Activated T-helper 2 cell treated with anti-CD3 and anti-CD28 coated beads, Interferon-gamma antibody, Interleukin-2, Interleukin-4, amounts not matched to agents 10 μg/mL and 5 μg/mL and 100 μg/mL, durations not matched to agents 14 hours and 24 hours and 36 hours (primary cell): ENCODE data around the gene LPCAT2. TPM values are rescaled to one million over a fixed set of nuclear protein-coding genes. Genes with fewer than 3 reads are reported as not detected.

Experiments
- DNase-seq: peaks from one replicate; pipeline ENCODE4 v3.0.0; 2021; ENCODE audit warnings: low spot score
- H3K27ac Mint-ChIP-seq: one replicate; pipeline ENCODE4 v1.8.0; 2021; ENCODE audit warnings: mixed read lengths
- H3K27me3 Mint-ChIP-seq: one replicate; pipeline ENCODE4 v1.8.0; 2021; ENCODE audit warnings: low read depth, mixed read lengths
- H3K36me3 Mint-ChIP-seq: one replicate; pipeline ENCODE4 v1.8.0; 2021; ENCODE audit warnings: low read depth, mixed read lengths
- H3K4me1 Mint-ChIP-seq: one replicate; pipeline ENCODE4 v1.8.0; 2021; ENCODE audit warnings: low read depth, mixed read lengths
- H3K4me3 Mint-ChIP-seq: one replicate; pipeline ENCODE4 v1.8.0; 2021; ENCODE audit warnings: low read depth, mild to moderate bottlenecking, moderate library complexity, mixed read lengths
- H3K9me3 Mint-ChIP-seq: one replicate; pipeline ENCODE4 v1.8.0; 2021; ENCODE audit warnings: mixed read lengths
- intact Hi-C: fragments of 100-400 bp; cut with micrococcal nuclease; formaldehyde crosslinking; loops from one replicate; pipeline ENCODE4 v1.15.1; 2023
- total RNA-seq: library from RNA; stranded (reverse); gene quantifications from 2 replicates; pipeline ENCODE4 v1.2.3, GENCODE V29; 2022

The LPCAT2 gene
- total RNA-seq, 1 donor from 2014 or later, result 4.1 TPM

DNA sequence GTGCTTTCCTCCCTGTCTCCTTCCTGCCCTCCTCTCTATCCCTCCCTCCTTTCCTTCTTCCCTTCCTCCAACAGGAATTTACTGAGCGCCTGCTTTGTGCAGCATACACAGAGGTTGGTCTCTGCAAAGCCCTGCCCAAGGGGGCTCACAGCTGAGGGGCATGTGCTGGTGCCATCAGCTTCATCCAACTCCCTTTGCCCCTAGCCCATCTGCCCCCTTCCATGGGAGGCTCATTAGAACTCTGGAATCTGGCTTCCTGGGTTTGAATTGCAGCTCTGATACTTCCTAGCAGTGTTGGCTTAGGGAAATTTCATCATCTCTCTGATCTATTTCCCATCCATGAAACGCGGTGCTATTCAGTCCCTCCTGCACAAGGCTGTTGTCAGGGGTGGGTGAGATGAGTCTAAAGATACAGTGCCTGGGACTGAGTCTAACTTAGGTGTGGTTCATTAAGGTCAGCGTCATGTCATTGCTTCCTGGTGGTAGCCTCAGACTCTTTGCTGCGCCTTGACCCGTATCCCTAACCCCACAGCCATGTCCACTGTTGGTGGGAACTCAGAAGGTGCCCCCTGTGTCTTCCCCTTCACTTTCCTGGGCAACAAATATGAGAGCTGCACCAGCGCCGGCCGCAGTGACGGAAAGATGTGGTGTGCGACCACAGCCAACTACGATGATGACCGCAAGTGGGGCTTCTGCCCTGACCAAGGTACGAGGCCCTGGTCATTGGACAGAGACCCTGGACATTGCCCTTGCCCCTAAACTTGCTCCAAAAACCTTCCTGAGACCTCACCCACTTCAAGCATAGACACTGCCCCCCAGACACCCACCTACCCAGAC lies 19.5 kb upstream of the LPCAT2 start:
- H3K4me3 Mint-ChIP-seq, result no peak overlapping the region
- no peaks in the 10 kb centered on the region for H3K4me1 Mint-ChIP-seq
- intact Hi-C loops, result no loop called here
- DNase-seq, result no peak
- H3K27me3 Mint-ChIP-seq, result peaks cover 7% of the 10 kb centered on the region
- no peak overlapping the region for H3K27ac Mint-ChIP-seq
- no peaks in the 10 kb centered on the region for H3K9me3 Mint-ChIP-seq
- no peaks in the 10 kb centered on the region for H3K36me3 Mint-ChIP-seq

DNA sequence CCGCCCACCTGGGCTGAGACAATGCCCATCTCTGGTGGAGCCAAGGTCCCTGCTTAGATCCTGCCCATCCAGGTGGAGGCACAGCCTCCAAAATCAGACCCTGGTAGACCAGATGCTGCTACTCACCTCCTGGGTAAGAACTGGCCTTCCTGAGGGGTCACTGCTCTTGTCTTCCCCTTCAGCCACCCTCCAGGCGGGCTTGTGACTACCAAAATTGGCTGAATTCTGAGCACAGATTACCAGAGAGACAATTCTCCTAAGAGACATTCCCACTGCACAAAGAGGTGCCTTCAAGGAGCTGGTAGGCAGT lies 19.0 kb upstream of the LPCAT2 start:
- H3K27ac Mint-ChIP-seq, result no peak overlapping the region

DNA sequence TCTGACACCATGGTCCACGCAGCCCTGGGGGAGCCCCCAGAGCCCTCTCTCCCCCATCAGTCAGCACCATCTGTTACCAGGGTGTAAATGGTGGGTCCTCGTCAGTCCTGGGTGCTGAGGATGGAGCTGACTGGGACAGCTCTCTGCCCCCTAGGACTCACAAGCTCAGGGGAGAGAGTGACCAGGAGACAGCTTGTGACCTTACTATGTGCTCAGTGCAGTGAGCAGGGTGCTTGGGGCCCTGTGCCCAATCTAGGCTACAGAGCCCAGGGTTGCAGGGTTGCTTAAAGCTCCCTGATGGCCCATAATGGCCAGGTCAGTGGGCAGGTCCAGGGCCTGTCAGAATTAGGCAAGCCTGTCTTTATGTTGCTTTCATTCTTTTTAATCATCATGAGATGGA lies 18.6 kb upstream of the LPCAT2 start:
- H3K27ac Mint-ChIP-seq, result no peak overlapping the region
- no peaks in the 10 kb centered on the region for H3K9me3 Mint-ChIP-seq

More for the DNA sequence above, 19.0 kb upstream of the LPCAT2 start:
- peaks cover 7% of the 10 kb centered on the region for H3K27me3 Mint-ChIP-seq
- no peaks in the 10 kb centered on the region for H3K4me1 Mint-ChIP-seq
- intact Hi-C loops, result no loop called here
- DNase-seq, result no peak
- no peak overlapping the region for H3K4me3 Mint-ChIP-seq
- no peaks in the 10 kb centered on the region for H3K9me3 Mint-ChIP-seq
- H3K36me3 Mint-ChIP-seq, result no peaks in the 10 kb centered on the region

DNA sequence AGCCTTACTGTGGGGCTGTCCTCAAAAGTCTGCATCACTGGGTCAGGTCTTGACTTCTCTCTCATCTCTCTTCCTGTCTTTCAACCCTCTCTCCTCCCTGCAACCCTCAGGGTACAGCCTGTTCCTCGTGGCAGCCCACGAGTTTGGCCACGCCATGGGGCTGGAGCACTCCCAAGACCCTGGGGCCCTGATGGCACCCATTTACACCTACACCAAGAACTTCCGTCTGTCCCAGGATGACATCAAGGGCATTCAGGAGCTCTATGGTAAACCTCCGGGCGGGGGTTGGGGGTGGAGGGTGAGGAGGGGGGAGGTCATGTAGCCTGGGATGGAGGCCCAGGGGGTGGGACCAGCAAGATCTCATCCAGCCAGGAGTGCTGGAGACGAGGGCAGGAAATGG lies 17.2 kb upstream of the LPCAT2 start:
- DNase-seq, result no peak
- Mint-ChIP-seq H3K4me3 (no peak overlapping the region), H3K9me3 (no peaks in the 10 kb centered on the region), H3K27ac (no peak overlapping the region), H3K4me1 (peaks cover 6% of the 10 kb centered on the region), H3K36me3 (no peaks in the 10 kb centered on the region), H3K27me3 (peaks cover 5% of the 10 kb centered on the region)
- intact Hi-C loops, result no loop called here

More for the DNA sequence above, 18.6 kb upstream of the LPCAT2 start:
- Mint-ChIP-seq H3K4me1 (peaks cover 3% of the 10 kb centered on the region), H3K36me3 (no peaks in the 10 kb centered on the region), H3K4me3 (no peak overlapping the region), H3K27me3 (peaks cover 7% of the 10 kb centered on the region)
- DNase-seq, result no peak
- intact Hi-C loops, result no loop called here

- intact Hi-C loops, result no loop called here
These were observed 16.0 kb upstream of the LPCAT2 start for GRCh38 chr16:55492756-55493380.

GRCh38 chr16:55494994-55495421 lies 13.9 kb upstream of the LPCAT2 start:
- H3K4me1 Mint-ChIP-seq, result peaks cover 18% of the 10 kb centered on the region
- no peaks in the 10 kb centered on the region for H3K9me3 Mint-ChIP-seq
- peaks cover 2% of the 10 kb centered on the region for H3K27me3 Mint-ChIP-seq
- no peak for DNase-seq
- intact Hi-C loops, result no loop called here
- H3K36me3 Mint-ChIP-seq, result no peaks in the 10 kb centered on the region
- H3K27ac Mint-ChIP-seq, result no peak overlapping the region
- no peak overlapping the region for H3K4me3 Mint-ChIP-seq

More at GRCh38 chr16:55492756-55493380, 16.0 kb upstream of the LPCAT2 start:
- peaks cover 6% of the 10 kb centered on the region for H3K27me3 Mint-ChIP-seq
- no peak overlapping the region for H3K27ac Mint-ChIP-seq
- no peak overlapping the region for H3K4me3 Mint-ChIP-seq
- H3K9me3 Mint-ChIP-seq, result no peaks in the 10 kb centered on the region
- DNase-seq, result no peak
- H3K4me1 Mint-ChIP-seq, result peaks cover 9% of the 10 kb centered on the region
- no peaks in the 10 kb centered on the region for H3K36me3 Mint-ChIP-seq

DNA sequence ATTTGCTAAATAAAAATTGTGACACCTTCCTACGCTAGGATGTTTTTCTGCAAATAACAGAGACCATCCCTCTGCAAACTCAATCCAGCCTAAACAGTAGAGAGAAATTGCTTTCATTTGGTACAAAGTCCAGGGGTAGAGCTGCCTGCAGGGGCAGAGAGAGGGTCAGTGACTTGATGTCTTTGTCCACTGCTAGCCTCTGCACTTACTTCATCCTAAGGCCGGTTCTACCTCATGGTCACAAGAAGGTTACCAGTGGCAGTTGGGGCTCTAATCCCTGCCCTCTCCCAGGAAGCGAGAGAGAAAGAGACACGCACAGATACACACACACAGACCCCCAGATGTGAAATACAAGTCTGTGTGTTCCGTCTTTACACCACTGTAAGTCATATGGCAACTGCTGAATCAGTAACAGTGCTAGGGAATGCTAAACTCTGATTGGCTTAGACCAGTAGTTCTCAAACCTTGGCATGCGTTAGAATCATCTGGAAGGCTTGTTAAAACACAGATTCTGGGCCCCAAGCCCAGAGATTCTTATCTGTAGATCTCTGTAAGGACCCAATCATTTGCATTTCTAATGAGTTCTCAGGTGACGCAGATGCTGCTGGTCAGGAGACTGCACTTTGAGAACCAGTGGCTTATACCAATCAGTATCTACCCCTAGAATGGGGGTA lies 13.1 kb upstream of the LPCAT2 start:
- peaks cover 1% of the 10 kb centered on the region for H3K27me3 Mint-ChIP-seq
- DNase-seq, result no peak
- peaks cover 26% of the 10 kb centered on the region for H3K4me1 Mint-ChIP-seq
- no peaks in the 10 kb centered on the region for H3K36me3 Mint-ChIP-seq
- intact Hi-C loops, result no loop called here
- H3K27ac Mint-ChIP-seq, result no peak overlapping the region
- no peaks in the 10 kb centered on the region for H3K9me3 Mint-ChIP-seq
- no peak overlapping the region for H3K4me3 Mint-ChIP-seq

DNA sequence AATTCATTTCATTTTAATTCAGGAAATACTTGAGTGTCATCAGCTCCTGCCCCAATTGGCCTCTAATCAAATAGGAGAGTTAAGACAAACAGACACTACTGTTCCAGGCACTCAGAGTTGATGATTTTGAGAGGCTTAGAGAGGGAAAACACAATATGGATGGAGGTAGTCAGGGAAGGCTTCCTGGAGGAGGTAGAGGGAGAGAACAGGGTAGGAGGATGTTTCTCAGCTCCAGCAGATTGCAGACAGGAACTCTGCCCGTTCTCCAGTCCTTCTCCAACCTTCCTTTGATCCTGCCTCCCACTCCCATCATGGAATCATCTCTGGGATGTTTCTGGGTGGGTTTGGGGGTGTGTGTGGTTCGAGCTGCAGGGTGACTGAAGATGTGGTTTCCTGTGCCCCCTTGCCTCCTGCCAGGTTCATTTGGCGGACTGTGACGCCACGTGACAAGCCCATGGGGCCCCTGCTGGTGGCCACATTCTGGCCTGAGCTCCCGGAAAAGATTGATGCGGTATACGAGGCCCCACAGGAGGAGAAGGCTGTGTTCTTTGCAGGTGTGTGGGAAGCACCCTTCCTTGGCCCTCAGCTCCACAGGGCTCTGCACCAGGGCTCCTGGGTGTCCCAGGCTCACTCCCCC lies 12.2 kb upstream of the LPCAT2 start:
- no peaks in the 10 kb centered on the region for H3K9me3 Mint-ChIP-seq
- H3K27me3 Mint-ChIP-seq, result peaks cover 1% of the 10 kb centered on the region
- H3K27ac Mint-ChIP-seq, result no peak overlapping the region
- H3K36me3 Mint-ChIP-seq, result no peaks in the 10 kb centered on the region
- intact Hi-C loops, result no loop called here
- DNase-seq, result no peak
- H3K4me3 Mint-ChIP-seq, result no peak overlapping the region
- peaks cover 30% of the 10 kb centered on the region for H3K4me1 Mint-ChIP-seq

GRCh38 chr16:55497558-55497957 lies 11.3 kb upstream of the LPCAT2 start:
- peaks cover 1% of the 10 kb centered on the region for H3K27me3 Mint-ChIP-seq
- no peaks in the 10 kb centered on the region for H3K9me3 Mint-ChIP-seq
- H3K4me3 Mint-ChIP-seq, result no peak overlapping the region
- H3K27ac Mint-ChIP-seq, result no peak overlapping the region
- intact Hi-C loops, result no loop called here
- H3K36me3 Mint-ChIP-seq, result no peaks in the 10 kb centered on the region
- H3K4me1 Mint-ChIP-seq, result peaks cover 32% of the 10 kb centered on the region
- DNase-seq, result no peak

- H3K9me3 Mint-ChIP-seq, result no peaks in the 10 kb centered on the region
- no peak overlapping the region for H3K4me3 Mint-ChIP-seq
- peaks cover 1% of the 10 kb centered on the region for H3K27me3 Mint-ChIP-seq
- H3K4me1 Mint-ChIP-seq, result peaks cover 32% of the 10 kb centered on the region
- intact Hi-C loops, result no loop called here
- no peak for DNase-seq
- H3K27ac Mint-ChIP-seq, result no peak overlapping the region
- H3K36me3 Mint-ChIP-seq, result no peaks in the 10 kb centered on the region
These were observed 10.8 kb upstream of the LPCAT2 start for GRCh38 chr16:55498101-55498500.

DNA sequence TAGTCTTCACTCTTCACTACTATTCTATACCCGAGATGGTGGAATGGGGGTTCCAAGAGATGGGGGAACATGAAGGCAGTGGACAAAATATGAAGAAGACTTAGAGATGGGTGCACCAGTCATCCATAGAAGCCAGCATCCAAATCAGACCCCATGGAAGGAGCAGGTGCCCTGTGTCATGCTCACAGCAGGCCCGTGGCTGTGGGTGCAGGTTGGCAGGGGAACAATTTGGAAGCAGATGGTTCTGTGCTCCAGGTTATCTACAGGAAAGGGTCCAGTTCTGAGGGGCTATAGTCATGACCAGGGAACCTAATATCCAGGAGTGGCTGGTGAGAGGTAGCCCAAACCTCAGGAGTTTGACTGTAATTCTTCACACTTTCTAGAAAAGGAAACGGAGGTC lies 9.6 kb upstream of the LPCAT2 start:
- intact Hi-C loops, result no loop called here
- DNase-seq, result no peak
- Mint-ChIP-seq H3K27me3 (peaks cover 3% of the 10 kb centered on the region), H3K36me3 (no peaks in the 10 kb centered on the region), H3K9me3 (no peaks in the 10 kb centered on the region), H3K4me3 (no peak overlapping the region), H3K27ac (no peak overlapping the region), H3K4me1 (peaks cover 32% of the 10 kb centered on the region)

DNA sequence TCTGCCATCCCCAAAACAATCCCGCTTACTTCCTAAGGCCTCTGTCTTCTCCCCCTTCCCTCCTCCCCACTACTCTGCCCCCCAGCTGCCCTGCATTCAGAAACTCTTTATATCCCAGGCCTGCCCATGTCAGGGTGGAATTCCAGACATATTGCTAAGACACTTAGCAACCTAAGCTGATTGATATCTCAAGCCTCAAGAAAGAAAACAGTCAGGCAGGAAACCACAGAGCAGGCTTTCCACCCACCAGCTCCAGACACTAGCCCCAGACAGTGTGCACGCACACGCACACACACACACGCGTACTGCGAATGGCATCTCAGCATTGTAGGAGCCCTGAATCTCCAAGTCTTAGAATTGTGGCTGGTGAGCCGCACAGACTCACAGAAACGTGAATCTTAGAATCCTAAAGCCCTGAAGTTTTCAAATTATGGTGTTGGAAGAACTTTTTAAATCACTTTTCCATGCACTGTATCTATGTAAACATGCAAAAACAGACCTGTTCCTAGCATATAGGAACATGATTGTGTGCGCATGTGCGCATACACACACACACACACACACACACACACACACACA lies 8.8 kb upstream of the LPCAT2 start:
- peak; percentile 48 for DNase-seq
- H3K27me3 Mint-ChIP-seq, result peaks cover 3% of the 10 kb centered on the region
- H3K4me3 Mint-ChIP-seq, result no peak overlapping the region
- H3K36me3 Mint-ChIP-seq, result no peaks in the 10 kb centered on the region
- H3K4me1 Mint-ChIP-seq, result peaks cover 32% of the 10 kb centered on the region
- H3K27ac Mint-ChIP-seq, result peak overlapping the region; percentile 9
- H3K9me3 Mint-ChIP-seq, result no peaks in the 10 kb centered on the region
- intact Hi-C loops, result loop anchor here (1.0 to 5.0 kb wide), 3 partner anchors 9 to 42 kb away; partner anchors contain the start of gene LPCAT2
